ENCODE data around the gene ANKRD18B. TPM values are rescaled to one million over a fixed set of nuclear protein-coding genes. Genes with fewer than 3 reads are reported as not detected.

Gene ANKRD18B
- total RNA-seq, 1 experiment from 2014 or later, result 2.2 TPM

DNA sequence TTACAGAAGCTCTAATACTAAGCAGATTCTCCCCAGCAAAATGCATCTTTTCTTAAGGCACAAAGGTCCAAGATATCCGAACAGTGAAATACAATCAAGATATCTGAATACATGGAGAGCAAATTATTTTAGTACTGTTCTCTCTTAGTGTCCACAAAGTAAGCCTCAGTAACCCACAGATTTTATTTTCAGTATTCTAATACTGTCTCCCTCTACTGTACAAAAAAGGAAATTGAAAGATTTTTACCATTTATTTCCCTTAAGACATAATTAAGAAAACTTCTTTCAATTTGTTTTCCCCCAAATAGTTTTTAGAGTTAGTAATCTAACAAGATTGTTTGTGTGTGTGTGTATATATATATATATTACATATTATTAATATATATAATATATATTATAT is 25.7 kb upstream of the ANKRD18B start:
- H3K36me3 ChIP-seq (ENCODE audit: control insufficient read depth, insufficient read depth, low read length), result no peaks in the 10 kb centered on the region
- ChIA-PET CTCF (no interaction called here), POLR2A (no interaction called here)
- no peaks in the 10 kb centered on the region for H3K9me3 ChIP-seq
- Mint-ChIP-seq H3K4me3 (ENCODE audit: unreplicated experiment) (no peak overlapping the region), H3K9me3 (ENCODE audit: unreplicated experiment) (no peaks in the 10 kb centered on the region), H3K36me3 (ENCODE audit: insufficient read depth, unreplicated experiment) (no peaks in the 10 kb centered on the region), H3K27me3 (ENCODE audit: insufficient read depth, unreplicated experiment) (no peaks in the 10 kb centered on the region), H3K27ac (ENCODE audit: unreplicated experiment) (no peak overlapping the region), H3K4me1 (ENCODE audit: low read depth, unreplicated experiment) (peaks cover 8% of the 10 kb centered on the region)
- intact Hi-C loops (cut with micrococcal nuclease; ENCODE audit: unreplicated experiment), result no loop called here
- no TSS peak for BruUV-seq (replicated peaks)
- TF ChIP-seq, protein P1, sequence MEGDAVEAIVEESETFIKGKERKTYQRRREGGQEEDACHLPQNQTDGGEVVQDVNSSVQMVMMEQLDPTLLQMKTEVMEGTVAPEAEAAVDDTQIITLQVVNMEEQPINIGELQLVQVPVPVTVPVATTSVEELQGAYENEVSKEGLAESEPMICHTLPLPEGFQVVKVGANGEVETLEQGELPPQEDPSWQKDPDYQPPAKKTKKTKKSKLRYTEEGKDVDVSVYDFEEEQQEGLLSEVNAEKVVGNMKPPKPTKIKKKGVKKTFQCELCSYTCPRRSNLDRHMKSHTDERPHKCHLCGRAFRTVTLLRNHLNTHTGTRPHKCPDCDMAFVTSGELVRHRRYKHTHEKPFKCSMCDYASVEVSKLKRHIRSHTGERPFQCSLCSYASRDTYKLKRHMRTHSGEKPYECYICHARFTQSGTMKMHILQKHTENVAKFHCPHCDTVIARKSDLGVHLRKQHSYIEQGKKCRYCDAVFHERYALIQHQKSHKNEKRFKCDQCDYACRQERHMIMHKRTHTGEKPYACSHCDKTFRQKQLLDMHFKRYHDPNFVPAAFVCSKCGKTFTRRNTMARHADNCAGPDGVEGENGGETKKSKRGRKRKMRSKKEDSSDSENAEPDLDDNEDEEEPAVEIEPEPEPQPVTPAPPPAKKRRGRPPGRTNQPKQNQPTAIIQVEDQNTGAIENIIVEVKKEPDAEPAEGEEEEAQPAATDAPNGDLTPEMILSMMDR (IDR thresholded peaks at IDR 0.05; ENCODE audit: insufficient read depth in 1 of 2, low read depth in 1 of 2, low read length in 1 of 2, severe bottlenecking in 1 of 2, unreplicated experiment in 1 of 2), result peak; percentile 25 to 27
- DNase-seq, result no peak
- no peaks in the 10 kb centered on the region for H3K27me3 ChIP-seq (replicated peaks; ENCODE audit: control insufficient read depth, insufficient read depth, low read length)
- H3K4me1 ChIP-seq, result 0 out of 2 replicates have a peak, but pooled peaks cover 3% of the 10 kb centered on the region
- H3K4me3 ChIP-seq (ENCODE audit: low read depth, low read length), result no peak overlapping the region

DNA sequence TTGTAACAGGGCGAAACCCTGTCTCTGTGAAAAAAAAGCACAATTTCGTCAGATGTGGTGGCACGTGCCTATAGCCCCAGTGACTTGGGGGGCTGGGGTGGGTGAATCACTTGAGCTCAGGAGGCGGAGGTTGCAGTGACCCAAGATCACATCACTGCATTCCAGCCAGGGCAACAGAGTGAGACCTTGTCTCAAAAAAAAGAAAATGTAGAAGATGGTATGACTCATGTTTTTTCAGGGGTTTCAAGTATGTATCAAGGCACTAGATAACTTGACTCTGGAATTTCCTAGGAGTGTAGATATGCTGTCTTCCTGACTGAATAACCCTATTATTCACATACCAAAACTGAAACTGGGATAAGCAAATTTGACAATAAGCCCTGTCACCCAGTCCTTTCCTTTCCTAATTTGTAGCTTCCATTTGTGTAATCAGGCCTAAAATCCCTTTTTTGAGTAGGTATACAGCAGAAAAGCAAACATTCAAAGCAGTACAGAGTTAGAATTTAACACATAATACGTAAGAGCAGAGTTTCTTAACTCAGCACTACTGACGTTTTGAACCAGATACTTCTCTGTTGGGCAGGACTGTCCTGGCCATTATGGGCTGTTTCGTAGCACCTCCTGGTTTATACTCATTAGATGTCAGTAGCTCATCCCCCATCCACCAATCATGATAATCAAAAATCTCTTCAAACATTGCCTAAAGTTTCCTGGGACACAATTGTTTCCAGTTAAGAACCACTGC is 17.3 kb upstream of the ANKRD18B start:
- peaks cover 18% of the 10 kb centered on the region for H3K4me1 Mint-ChIP-seq (ENCODE audit: low read depth, unreplicated experiment)

More for the DNA sequence above, 17.3 kb upstream of the ANKRD18B start:
- peaks cover 9% of the 10 kb centered on the region for H3K36me3 Mint-ChIP-seq (ENCODE audit: insufficient read depth, unreplicated experiment)
- DNase-seq, result peak; percentile 76 to 91
- TF ChIP-seq, protein P1 (IDR thresholded peaks at IDR 0.05; ENCODE audit: insufficient read depth in 1 of 2, low read depth in 1 of 2, low read length in 1 of 2, severe bottlenecking in 1 of 2, unreplicated experiment in 1 of 2), result no peak
- peak overlapping the region; percentile 97 for H3K27ac Mint-ChIP-seq (ENCODE audit: unreplicated experiment)
- H3K9me3 ChIP-seq, result no peaks in the 10 kb centered on the region
- no TSS peak for BruUV-seq (replicated peaks)
- no peak overlapping the region for H3K4me3 ChIP-seq (ENCODE audit: low read depth, low read length)
- H3K9me3 Mint-ChIP-seq (ENCODE audit: unreplicated experiment), result no peaks in the 10 kb centered on the region
- H3K36me3 ChIP-seq (ENCODE audit: control insufficient read depth, insufficient read depth, low read length), result no peaks in the 10 kb centered on the region
- H3K27me3 Mint-ChIP-seq (ENCODE audit: insufficient read depth, unreplicated experiment), result no peaks in the 10 kb centered on the region
- CTCF ChIA-PET, result interaction anchor here (0.7 to 1.2 kb wide), 5 partner anchors 21 to 92 kb away, joined by 3 to 5 read pairs (median 3); partner anchors contain the start of gene AQP3
- peaks cover 16% of the 10 kb centered on the region; the same call in 1 of the 2 replicates for H3K4me1 ChIP-seq
- H3K27me3 ChIP-seq (replicated peaks; ENCODE audit: control insufficient read depth, insufficient read depth, low read length), result no peaks in the 10 kb centered on the region
- peak overlapping the region; percentile 63 for H3K4me3 Mint-ChIP-seq (ENCODE audit: unreplicated experiment)
- intact Hi-C loops (cut with micrococcal nuclease; ENCODE audit: unreplicated experiment), result no loop called here
- POLR2A ChIA-PET, result interaction anchor here (1.0 kb wide), 1 partner anchor 33 kb away, joined by 3 read pairs; the partner anchor contains the start of gene NOL6
